ENCODE measurements around the gene PYGM. TPM values are rescaled to one million over a fixed set of nuclear protein-coding genes. Genes with fewer than 3 reads are reported as not detected.

Gene PYGM
- total RNA-seq, 1 donor from 2014 or later = 5.5 TPM

DNA sequence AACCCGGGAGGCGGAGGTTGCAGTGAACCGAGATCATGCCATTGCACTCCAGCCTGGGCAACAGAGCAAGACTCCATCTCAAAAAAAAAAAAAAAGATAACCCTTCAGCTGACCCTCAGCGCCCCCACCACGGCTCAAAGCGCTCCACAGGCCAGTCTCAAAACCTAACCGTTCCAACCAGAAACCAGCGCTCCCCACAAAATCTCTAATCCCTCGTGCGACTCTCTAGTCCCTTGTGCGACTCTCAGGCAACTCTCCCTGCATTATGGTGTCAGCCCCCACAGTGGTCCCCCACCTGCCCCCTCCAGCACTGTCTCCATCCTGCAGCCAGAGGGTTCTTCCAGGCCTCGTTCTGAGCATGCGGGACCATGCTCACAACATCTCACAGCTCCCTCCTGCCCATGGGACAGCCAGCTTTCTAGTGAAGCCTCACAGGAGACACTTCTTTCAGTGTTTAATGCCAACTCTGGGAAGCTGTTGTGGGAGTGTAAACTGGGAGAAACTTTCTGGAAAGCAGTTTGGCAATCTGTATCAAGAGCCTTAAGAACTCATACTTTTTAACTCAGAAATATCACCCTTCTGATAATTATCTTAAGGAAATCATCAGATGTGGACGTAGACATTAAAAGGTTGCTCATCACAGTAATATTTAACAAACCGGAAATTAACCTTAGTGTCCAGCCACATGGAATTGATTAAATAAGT, 11.7 kb downstream of the PYGM start:
- H3K9me3 Mint-ChIP-seq (ENCODE audit: unreplicated experiment) = peaks cover 6% of the 10 kb centered on the region
- H3K27ac Mint-ChIP-seq (ENCODE audit: unreplicated experiment) = peak overlapping the region; percentile 78
- H3K4me3 Mint-ChIP-seq (ENCODE audit: unreplicated experiment) = no peak overlapping the region
- H3K4me1 Mint-ChIP-seq (ENCODE audit: low read depth, unreplicated experiment) = peaks cover 6% of the 10 kb centered on the region
- H3K27me3 Mint-ChIP-seq (ENCODE audit: unreplicated experiment) = peaks cover 17% of the 10 kb centered on the region
- TF ChIP-seq CTCF (IDR thresholded peaks at IDR 0.05; ENCODE audit: partially characterized antibody, unreplicated experiment) = no peak
- peaks cover 3% of the 10 kb centered on the region for H3K36me3 Mint-ChIP-seq (ENCODE audit: unreplicated experiment)
- DNase-seq = no peak

- no peak overlapping the region for H3K4me3 Mint-ChIP-seq (ENCODE audit: unreplicated experiment)
- no peak overlapping the region for H3K27ac Mint-ChIP-seq (ENCODE audit: unreplicated experiment)
- peaks cover 3% of the 10 kb centered on the region for H3K36me3 Mint-ChIP-seq (ENCODE audit: unreplicated experiment)
- peaks cover 14% of the 10 kb centered on the region for H3K27me3 Mint-ChIP-seq (ENCODE audit: unreplicated experiment)
- no peak for DNase-seq
- peaks cover 3% of the 10 kb centered on the region for H3K9me3 Mint-ChIP-seq (ENCODE audit: unreplicated experiment)
- peaks cover 4% of the 10 kb centered on the region for H3K4me1 Mint-ChIP-seq (ENCODE audit: low read depth, unreplicated experiment)
- no peak for TF ChIP-seq CTCF (IDR thresholded peaks at IDR 0.05; ENCODE audit: partially characterized antibody, unreplicated experiment)
These were observed 13.3 kb downstream of the PYGM start for GRCh38 chr11:64746486-64746885.

GRCh38 chr11:64745521-64746328, 14.0 kb downstream of the PYGM start:
- peak overlapping the region; percentile 86 for H3K4me3 Mint-ChIP-seq (ENCODE audit: unreplicated experiment)
- peak; percentile 79 for DNase-seq
- no peak for TF ChIP-seq CTCF (IDR thresholded peaks at IDR 0.05; ENCODE audit: partially characterized antibody, unreplicated experiment)
- H3K36me3 Mint-ChIP-seq (ENCODE audit: unreplicated experiment) = peaks cover 3% of the 10 kb centered on the region
- peaks cover 21% of the 10 kb centered on the region for H3K27me3 Mint-ChIP-seq (ENCODE audit: unreplicated experiment)
- H3K9me3 Mint-ChIP-seq (ENCODE audit: unreplicated experiment) = peaks cover 3% of the 10 kb centered on the region
- peaks cover 4% of the 10 kb centered on the region for H3K4me1 Mint-ChIP-seq (ENCODE audit: low read depth, unreplicated experiment)
- H3K27ac Mint-ChIP-seq (ENCODE audit: unreplicated experiment) = no peak overlapping the region

- no peak for DNase-seq
- H3K27me3 Mint-ChIP-seq (ENCODE audit: unreplicated experiment) = peaks cover 26% of the 10 kb centered on the region
- H3K27ac Mint-ChIP-seq (ENCODE audit: unreplicated experiment) = peak overlapping the region; percentile 55
- H3K9me3 Mint-ChIP-seq (ENCODE audit: unreplicated experiment) = peaks cover 6% of the 10 kb centered on the region
- TF ChIP-seq CTCF (IDR thresholded peaks at IDR 0.05; ENCODE audit: partially characterized antibody, unreplicated experiment) = no peak
- H3K4me1 Mint-ChIP-seq (ENCODE audit: low read depth, unreplicated experiment) = peaks cover 4% of the 10 kb centered on the region
- peaks cover 2% of the 10 kb centered on the region for H3K36me3 Mint-ChIP-seq (ENCODE audit: unreplicated experiment)
- peak overlapping the region; percentile 86 for H3K4me3 Mint-ChIP-seq (ENCODE audit: unreplicated experiment)
These were observed 14.6 kb downstream of the PYGM start for GRCh38 chr11:64745189-64745520.
